D341Med (cell line): ENCODE data around the gene TMEM131L.
"Not testable (repeated sequence)": the region's sequence is repeated elsewhere in the genome, so short reads cannot be mapped to it uniquely, and the experiment has no call there.

Experiments used
- DNase-seq: peaks from one replicate; pipeline ENCODE4 v3.0.0; 2012; ENCODE audit warnings: low spot score

The TMEM131L gene

GRCh38 chr4:153582954-153583702 lies 117.0 kb downstream of the TMEM131L start:
- no peak for DNase-seq

GRCh38 chr4:153585026-153585425 lies 118.9 kb downstream of the TMEM131L start:
- no peak for DNase-seq

GRCh38 chr4:153589703-153590595 lies 123.8 kb downstream of the TMEM131L start:
- no peak for DNase-seq

- no peak for DNase-seq
Observed at GRCh38 chr4:153591441-153591840, 125.3 kb downstream of the TMEM131L start.

GRCh38 chr4:153592064-153592463 lies 125.9 kb downstream of the TMEM131L start:
- no peak for DNase-seq

GRCh38 chr4:153593161-153593560 lies 127.0 kb downstream of the TMEM131L start:
- no peak for DNase-seq

- DNase-seq = no peak
Observed at GRCh38 chr4:153594210-153594609, 128.1 kb downstream of the TMEM131L start.

- no peak for DNase-seq
Observed at GRCh38 chr4:153595894-153596601, 129.9 kb downstream of the TMEM131L start.

GRCh38 chr4:153602758-153603157 lies 136.6 kb downstream of the TMEM131L start:
- DNase-seq = no peak

- no peak for DNase-seq
Observed at GRCh38 chr4:153603258-153603657, 137.1 kb downstream of the TMEM131L start.

GRCh38 chr4:153603835-153604234 lies 137.7 kb downstream of the TMEM131L start:
- no peak for DNase-seq

- not testable (repeated sequence) for DNase-seq
Observed at GRCh38 chr4:153609070-153609469, 142.9 kb downstream of the TMEM131L start.

- DNase-seq = no peak
Observed at GRCh38 chr4:153610623-153611376, 144.6 kb downstream of the TMEM131L start.

GRCh38 chr4:153611679-153612078 lies 145.5 kb downstream of the TMEM131L start:
- DNase-seq = no peak

- no peak for DNase-seq
Observed at GRCh38 chr4:153612878-153613277, 146.7 kb downstream of the TMEM131L start.

- no peak for DNase-seq
Observed at GRCh38 chr4:153616006-153616555, 149.9 kb downstream of the TMEM131L start.

- DNase-seq = no peak
Observed at GRCh38 chr4:153618833-153619232, 152.7 kb downstream of the TMEM131L start.

- no peak for DNase-seq
Observed at GRCh38 chr4:153619811-153620210, 153.7 kb downstream of the TMEM131L start.

- no peak for DNase-seq
Observed at GRCh38 chr4:153620352-153620751, 154.2 kb downstream of the TMEM131L start.

- DNase-seq = no peak
Observed at GRCh38 chr4:153622093-153622492, 155.9 kb downstream of the TMEM131L start.

GRCh38 chr4:153622778-153623240 lies 156.6 kb downstream of the TMEM131L start:
- no peak for DNase-seq
